DND-41 (cell line): Measurements from ENCODE around the gene FASTKD3.

ENCODE experiments used
- ATAC-seq: fragments of 200-7000 bp; cut with Tn5 transposase; 3 replicates; pipeline ENCODE4 v1.9.1; 2021; ENCODE audit warnings: low read depth; ENCODE audit not compliant: insufficient read depth
- DNase-seq: peaks from one replicate; pipeline ENCODE4 v3.0.0-alpha.2; 2020
- H2AFZ ChIP-seq: 2 replicates; pipeline ENCODE4 v1.6.0; 2012; ENCODE audit warnings: low read depth, low read length
- H3K27ac ChIP-seq: 2 replicates; pipeline ENCODE4 v1.5.1; 2012; ENCODE audit warnings: low read length, inconsistent platforms
- H3K27me3 ChIP-seq: fragments of 200-600 bp; sonication (generic); 2 replicates; pipeline ENCODE4 v1.6.0; 2012; ENCODE audit warnings: low read length, mild to moderate bottlenecking, inconsistent platforms; ENCODE audit not compliant: insufficient read depth, poor library complexity
- H3K36me3 ChIP-seq: 2 replicates; pipeline ENCODE4 v1.5.1; 2012; ENCODE audit warnings: low read length, inconsistent platforms; ENCODE audit not compliant: insufficient read depth
- H3K4me1 ChIP-seq: 2 replicates; pipeline ENCODE4 v1.5.1; 2012; ENCODE audit warnings: mild to moderate bottlenecking, low read length; ENCODE audit not compliant: insufficient read depth
- H3K4me2 ChIP-seq: 2 replicates; pipeline ENCODE4 v1.6.0; 2012; ENCODE audit warnings: mild to moderate bottlenecking, moderate library complexity, low read length, inconsistent platforms; ENCODE audit not compliant: insufficient read depth
- H3K4me3 ChIP-seq, 2 experiments: fragments of 200-600 bp in 1 of 2; shearing (Covaris generic) in 1 of 2; 2 replicates each; pipeline ENCODE4 v1.5.1; 2012 to 2016; ENCODE audit warnings: inconsistent platforms in 2 of 2, low read length in 2 of 2, mild to moderate bottlenecking in 2 of 2, low read depth in 1 of 2, moderate library complexity in 1 of 2
- H3K79me2 ChIP-seq: 2 replicates; pipeline ENCODE4 v1.6.0; 2012; ENCODE audit warnings: low read length, inconsistent platforms; ENCODE audit not compliant: insufficient read depth
- H3K9ac ChIP-seq: 2 replicates; pipeline ENCODE4 v1.6.0; 2012; ENCODE audit warnings: low read depth, mild to moderate bottlenecking, inconsistent platforms, low read length, moderate library complexity
- H3K9me3 ChIP-seq: 2 replicates; pipeline ENCODE4 v1.5.1; 2012; ENCODE audit warnings: low read length, moderate library complexity, mild to moderate bottlenecking, inconsistent platforms; ENCODE audit not compliant: insufficient read depth, severe bottlenecking
- H4K20me1 ChIP-seq: 2 replicates; pipeline ENCODE4 v1.6.0; 2012; ENCODE audit warnings: low read length; ENCODE audit not compliant: insufficient read depth
- CTCF ChIP-seq: IDR thresholded peaks from 2 replicates; pipeline ENCODE4 v1.5.1; 2012; ENCODE audit warnings: borderline replicate concordance, low read length, moderate library complexity, mild to moderate bottlenecking; ENCODE audit not compliant: poor library complexity, severe bottlenecking; ENCODE audit errors: extremely low read depth
- EZH2 ChIP-seq: IDR thresholded peaks from 3 replicates; pipeline ENCODE4 v1.6.1; 2012; ENCODE audit warnings: borderline replicate concordance, low read depth, mild to moderate bottlenecking, moderate library complexity, low read length, inconsistent platforms; ENCODE audit not compliant: severe bottlenecking

Gene FASTKD3

GRCh38 chr5:7825630-7826029 is 43.2 kb downstream of the FASTKD3 start:
- ATAC-seq = no peak
- no peaks in the 10 kb centered on the region for H3K4me1 ChIP-seq
- no peak overlapping the region for H3K9ac ChIP-seq
- no peaks in the 10 kb centered on the region for H3K9me3 ChIP-seq
- H3K27ac ChIP-seq = no peak overlapping the region
- TF ChIP-seq CTCF = no peak
- no peak for TF ChIP-seq EZH2
- H4K20me1 ChIP-seq = no peaks in the 10 kb centered on the region; the same call in 1 of the 2 replicates
- no peak for DNase-seq
- H3K4me3 ChIP-seq = no peak overlapping the region
- H3K4me2 ChIP-seq = no peak overlapping the region
- no peak overlapping the region for H2AFZ ChIP-seq
- H3K36me3 ChIP-seq = no peaks in the 10 kb centered on the region
- H3K79me2 ChIP-seq = no peaks in the 10 kb centered on the region
- peaks cover 17% of the 10 kb centered on the region for H3K27me3 ChIP-seq

DNA sequence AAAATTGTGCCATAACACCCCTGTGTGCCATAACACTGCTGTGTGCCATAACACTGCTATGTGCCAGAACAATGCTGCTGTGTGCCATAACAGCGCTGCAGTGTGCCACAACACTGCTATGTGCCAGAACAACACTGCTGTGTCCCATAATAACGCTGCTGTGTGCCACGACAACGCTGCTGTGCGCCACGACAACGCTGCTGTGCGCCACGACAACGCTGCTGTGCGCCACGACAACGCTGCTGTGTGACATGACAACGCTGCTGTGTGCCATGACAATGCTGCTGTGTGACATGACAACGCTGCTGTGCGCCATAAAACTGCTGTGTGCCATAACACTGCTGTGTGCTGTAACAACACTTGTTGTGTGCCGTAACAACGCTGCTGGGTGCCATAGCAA is 43.8 kb downstream of the FASTKD3 start:
- DNase-seq = no peak
- H4K20me1 ChIP-seq = no peaks in the 10 kb centered on the region; the same call in 1 of the 2 replicates

GRCh38 chr5:7823594-7823993 is 45.2 kb downstream of the FASTKD3 start:
- H3K27ac ChIP-seq = no peak overlapping the region
- H3K79me2 ChIP-seq = no peaks in the 10 kb centered on the region
- H3K4me1 ChIP-seq = no peaks in the 10 kb centered on the region
- no peaks in the 10 kb centered on the region for H3K36me3 ChIP-seq
- H4K20me1 ChIP-seq = no peaks in the 10 kb centered on the region; the same call in 1 of the 2 replicates
- peaks cover 4% of the 10 kb centered on the region for H3K27me3 ChIP-seq
- TF ChIP-seq EZH2 = no peak
- no peak for TF ChIP-seq CTCF
- no peak overlapping the region for H3K4me3 ChIP-seq
- H3K9me3 ChIP-seq = no peaks in the 10 kb centered on the region
- no peak overlapping the region for H3K9ac ChIP-seq
- ATAC-seq (no peak), DNase-seq (no peak)
- H2AFZ ChIP-seq = no peak overlapping the region
- no peak overlapping the region for H3K4me2 ChIP-seq

More for the DNA sequence above, 43.8 kb downstream of the FASTKD3 start:
- H3K4me3 ChIP-seq = no peak overlapping the region
- H2AFZ ChIP-seq = no peak overlapping the region
- no peak overlapping the region for H3K27ac ChIP-seq
- H3K27me3 ChIP-seq = peaks cover 15% of the 10 kb centered on the region
- no peak for ATAC-seq
- H3K4me1 ChIP-seq = no peaks in the 10 kb centered on the region
- no peaks in the 10 kb centered on the region for H3K36me3 ChIP-seq
- H3K79me2 ChIP-seq = no peaks in the 10 kb centered on the region
- H3K9ac ChIP-seq = no peak overlapping the region
- no peak overlapping the region for H3K4me2 ChIP-seq
- H3K9me3 ChIP-seq = no peaks in the 10 kb centered on the region
- TF ChIP-seq CTCF = no peak
- no peak for TF ChIP-seq EZH2

GRCh38 chr5:7822449-7822848 is 46.4 kb downstream of the FASTKD3 start:
- DNase-seq (no peak), ATAC-seq (no peak)
- Histone ChIP-seq H3K36me3 (no peaks in the 10 kb centered on the region), H3K4me3 (no peak overlapping the region), H4K20me1 (no peaks in the 10 kb centered on the region; the same call in 1 of the 2 replicates), H3K9me3 (no peaks in the 10 kb centered on the region), H3K4me2 (no peak overlapping the region), H3K27me3 (peaks cover 4% of the 10 kb centered on the region), H3K4me1 (no peaks in the 10 kb centered on the region), H3K27ac (no peak overlapping the region), H3K9ac (no peak overlapping the region), H3K79me2 (no peaks in the 10 kb centered on the region), H2AFZ (no peak overlapping the region)
- TF ChIP-seq CTCF (no peak), EZH2 (no peak)
